OCI-LY1 (cell line): Measurements from ENCODE around the gene SH3RF1.

Experiments
- H2AFZ ChIP-seq: fragments of 200-600 bp; sonication (generic), shearing (Covaris generic); 2 replicates; pipeline ENCODE4 v1.6.0; 2014; ENCODE audit warnings: antibody characterized with exemption, mild to moderate bottlenecking, low read length
- H3F3A ChIP-seq: fragments of 200-600 bp; sonication (generic), shearing (Covaris generic); 2 replicates; pipeline ENCODE4 v1.6.0; 2014; ENCODE audit warnings: mild to moderate bottlenecking, antibody characterized with exemption, low read length, moderate library complexity; ENCODE audit not compliant: insufficient read depth
- H3K27ac ChIP-seq: fragments of 200-600 bp; sonication (generic); 2 replicates; pipeline ENCODE4 v1.5.1; 2014; ENCODE audit warnings: low read length, mixed run types, mild to moderate bottlenecking, low read depth; ENCODE audit not compliant: poor library complexity, severe bottlenecking
- H3K27me3 ChIP-seq: fragments of 200-600 bp; sonication (generic); 2 replicates; pipeline ENCODE4 v1.6.0; 2014; ENCODE audit warnings: antibody characterized with exemption, mild to moderate bottlenecking, low read length, moderate library complexity; ENCODE audit not compliant: insufficient read depth
- H3K36me3 ChIP-seq: fragments of 200-600 bp; sonication (generic); 2 replicates; pipeline ENCODE4 v1.6.1; 2014; ENCODE audit warnings: mild to moderate bottlenecking, antibody characterized with exemption, low read length, moderate library complexity, mixed read lengths; ENCODE audit not compliant: insufficient read depth
- H3K4me1 ChIP-seq: fragments of 200-600 bp; sonication (generic); 2 replicates; pipeline ENCODE4 v1.5.1; 2014; ENCODE audit warnings: mild to moderate bottlenecking, low read length, moderate library complexity; ENCODE audit not compliant: insufficient read depth, severe bottlenecking
- H3K4me2 ChIP-seq: fragments of 200-600 bp; sonication (generic), shearing (Covaris generic); 2 replicates; pipeline ENCODE4 v1.6.1; 2014; ENCODE audit warnings: low read length
- H3K4me3 ChIP-seq: fragments of 200-600 bp; sonication (generic); 2 replicates; pipeline ENCODE4 v1.5.1; 2014; ENCODE audit warnings: low read length, low read depth, mild to moderate bottlenecking, mixed read lengths; ENCODE audit not compliant: poor library complexity, severe bottlenecking
- H3K79me2 ChIP-seq: fragments of 200-600 bp; shearing (Covaris generic); 2 replicates; pipeline ENCODE4 v1.6.1; 2016; ENCODE audit warnings: mixed run types, low read length, mixed read lengths; ENCODE audit not compliant: insufficient read depth
- H3K9ac ChIP-seq: fragments of 200-600 bp; sonication (generic), shearing (Covaris generic); 2 replicates; pipeline ENCODE4 v1.6.1; 2014; ENCODE audit warnings: mild to moderate bottlenecking, low read length, mixed read lengths
- H3K9me2 ChIP-seq: fragments of 200-600 bp; sonication (generic), shearing (Covaris generic); 2 replicates; pipeline ENCODE4 v1.6.1; 2014; ENCODE audit warnings: low read depth, mild to moderate bottlenecking, low read length, mixed read lengths
- H3K9me3 ChIP-seq: fragments of 200-600 bp; shearing (Covaris generic); 2 replicates; pipeline ENCODE4 v1.6.1; 2014; ENCODE audit warnings: low read length, mixed read lengths
- H4K20me1 ChIP-seq: fragments of 200-600 bp; sonication (generic), shearing (Covaris generic); 2 replicates; pipeline ENCODE4 v1.6.0; 2016; ENCODE audit warnings: mild to moderate bottlenecking, low read length; ENCODE audit not compliant: insufficient read depth
- EZH2 ChIP-seq: fragments of 200-600 bp; sonication (generic), shearing (Covaris generic); IDR thresholded peaks from 2 replicates; pipeline ENCODE4 v1.8.0; 2017; ENCODE audit warnings: borderline replicate concordance, mixed run types, mild to moderate bottlenecking, antibody characterized with exemption, low read length, moderate library complexity, mixed read lengths
- TF ChIP-seq, protein P1 (sequence below): fragments of 200-600 bp; sonication (generic), shearing (Covaris generic); IDR thresholded peaks from 2 replicates; pipeline ENCODE4 v1.5.1; 2017; ENCODE audit warnings: mild to moderate bottlenecking, antibody characterized with exemption, low read length, moderate library complexity, mixed read lengths

The SH3RF1 gene

DNA sequence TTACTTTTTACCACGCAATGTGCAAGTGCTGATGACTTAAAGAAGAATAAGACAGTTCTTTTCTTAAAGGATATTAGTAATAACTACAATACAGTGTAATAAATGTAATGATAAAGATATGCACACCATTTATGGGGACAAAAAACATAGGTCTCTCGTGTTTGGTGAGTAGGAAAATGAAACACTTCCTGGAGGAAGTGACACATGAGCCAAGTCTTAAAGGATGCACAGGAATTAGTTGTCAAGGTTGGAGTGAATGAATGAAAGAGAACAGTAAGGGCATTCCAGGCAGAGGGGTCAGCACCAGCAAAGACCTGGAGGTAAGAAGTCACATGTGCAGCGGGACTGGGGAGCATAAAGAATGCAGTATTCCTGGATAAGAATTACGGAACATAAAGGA lies 112.7 kb downstream of the SH3RF1 start:
- H3K4me2 ChIP-seq = no peak overlapping the region
- H2AFZ ChIP-seq = no peak overlapping the region
- no peak overlapping the region for H3K27ac ChIP-seq
- H3F3A ChIP-seq = no peaks in the 10 kb centered on the region
- no peaks in the 10 kb centered on the region for H3K27me3 ChIP-seq
- H3K9me2 ChIP-seq = no peaks in the 10 kb centered on the region
- H3K79me2 ChIP-seq = no peaks in the 10 kb centered on the region
- H3K36me3 ChIP-seq = no peaks in the 10 kb centered on the region
- no peaks in the 10 kb centered on the region for H3K9me3 ChIP-seq
- no peak overlapping the region for H3K4me3 ChIP-seq
- no peak overlapping the region for H3K9ac ChIP-seq
- no peaks in the 10 kb centered on the region for H4K20me1 ChIP-seq
- no peaks in the 10 kb centered on the region for H3K4me1 ChIP-seq
- no peak for TF ChIP-seq EZH2
- TF ChIP-seq, protein P1, sequence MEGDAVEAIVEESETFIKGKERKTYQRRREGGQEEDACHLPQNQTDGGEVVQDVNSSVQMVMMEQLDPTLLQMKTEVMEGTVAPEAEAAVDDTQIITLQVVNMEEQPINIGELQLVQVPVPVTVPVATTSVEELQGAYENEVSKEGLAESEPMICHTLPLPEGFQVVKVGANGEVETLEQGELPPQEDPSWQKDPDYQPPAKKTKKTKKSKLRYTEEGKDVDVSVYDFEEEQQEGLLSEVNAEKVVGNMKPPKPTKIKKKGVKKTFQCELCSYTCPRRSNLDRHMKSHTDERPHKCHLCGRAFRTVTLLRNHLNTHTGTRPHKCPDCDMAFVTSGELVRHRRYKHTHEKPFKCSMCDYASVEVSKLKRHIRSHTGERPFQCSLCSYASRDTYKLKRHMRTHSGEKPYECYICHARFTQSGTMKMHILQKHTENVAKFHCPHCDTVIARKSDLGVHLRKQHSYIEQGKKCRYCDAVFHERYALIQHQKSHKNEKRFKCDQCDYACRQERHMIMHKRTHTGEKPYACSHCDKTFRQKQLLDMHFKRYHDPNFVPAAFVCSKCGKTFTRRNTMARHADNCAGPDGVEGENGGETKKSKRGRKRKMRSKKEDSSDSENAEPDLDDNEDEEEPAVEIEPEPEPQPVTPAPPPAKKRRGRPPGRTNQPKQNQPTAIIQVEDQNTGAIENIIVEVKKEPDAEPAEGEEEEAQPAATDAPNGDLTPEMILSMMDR = no peak

DNA sequence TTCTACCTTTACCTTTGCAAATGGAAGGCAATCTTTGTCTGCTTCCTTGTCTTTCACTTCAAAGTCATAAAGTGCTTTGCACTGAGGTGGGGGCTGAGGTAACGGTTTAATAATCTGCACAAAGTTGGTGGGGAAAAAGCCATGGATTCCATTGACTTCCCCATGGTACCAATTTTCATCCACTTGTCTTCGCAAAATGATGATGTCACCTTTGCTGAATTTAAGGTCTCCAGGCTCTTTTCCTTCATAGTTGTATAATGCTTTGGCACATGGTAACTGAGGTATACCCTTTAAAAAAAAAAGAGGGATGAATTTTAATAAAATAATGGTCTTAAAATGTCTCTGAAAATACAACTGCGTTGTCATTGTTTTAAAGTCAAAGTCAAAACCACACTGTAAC lies 114.4 kb downstream of the SH3RF1 start:
- H4K20me1 ChIP-seq = no peaks in the 10 kb centered on the region

DNA sequence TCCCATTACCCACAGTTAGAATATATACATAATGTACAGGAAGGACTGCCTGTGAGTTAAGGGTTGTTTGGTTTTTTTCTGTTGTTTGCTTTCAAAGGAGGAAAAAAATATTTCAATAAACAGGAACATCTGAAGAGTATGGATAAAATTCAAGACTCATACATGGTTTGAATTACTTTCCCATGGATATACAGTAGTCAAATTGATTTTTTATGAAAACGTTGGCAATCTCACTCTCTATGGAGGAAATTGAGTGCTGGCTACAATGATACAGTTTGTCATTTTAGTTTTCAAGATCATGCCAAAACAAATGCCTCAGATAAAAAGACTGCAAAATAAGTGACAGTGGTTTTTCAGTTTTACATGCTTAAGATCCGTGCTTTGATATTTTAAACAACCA lies 116.6 kb downstream of the SH3RF1 start:
- no peak overlapping the region for H3K27ac ChIP-seq
- H3K27me3 ChIP-seq = no peaks in the 10 kb centered on the region
- no peaks in the 10 kb centered on the region for H4K20me1 ChIP-seq
- no peak overlapping the region for H3K9ac ChIP-seq
- no peaks in the 10 kb centered on the region for H3K36me3 ChIP-seq
- H3F3A ChIP-seq = no peaks in the 10 kb centered on the region
- H3K4me2 ChIP-seq = no peak overlapping the region
- H2AFZ ChIP-seq = no peak overlapping the region
- no peak overlapping the region for H3K4me3 ChIP-seq
- TF ChIP-seq EZH2 = no peak
- TF ChIP-seq, protein P1 = no peak
- no peaks in the 10 kb centered on the region for H3K79me2 ChIP-seq
- no peaks in the 10 kb centered on the region for H3K9me2 ChIP-seq
- no peaks in the 10 kb centered on the region for H3K4me1 ChIP-seq
- no peaks in the 10 kb centered on the region for H3K9me3 ChIP-seq

More for the DNA sequence above, 114.4 kb downstream of the SH3RF1 start:
- no peaks in the 10 kb centered on the region for H3K4me1 ChIP-seq
- H3K9ac ChIP-seq = no peak overlapping the region
- H3K79me2 ChIP-seq = no peaks in the 10 kb centered on the region
- no peaks in the 10 kb centered on the region for H3K36me3 ChIP-seq
- TF ChIP-seq, protein P1 = no peak
- TF ChIP-seq EZH2 = no peak
- H3F3A ChIP-seq = no peaks in the 10 kb centered on the region
- H3K4me2 ChIP-seq = no peak overlapping the region
- H3K27ac ChIP-seq = no peak overlapping the region
- no peaks in the 10 kb centered on the region for H3K27me3 ChIP-seq
- no peaks in the 10 kb centered on the region for H3K9me2 ChIP-seq
- H3K9me3 ChIP-seq = no peaks in the 10 kb centered on the region
- H2AFZ ChIP-seq = no peak overlapping the region
- H3K4me3 ChIP-seq = no peak overlapping the region
